Keratinocyte (primary cell): ENCODE data around the gene PGLYRP3. TPM values are rescaled to one million over a fixed set of nuclear protein-coding genes. Genes with fewer than 3 reads are reported as not detected.

ENCODE experiments used
- DNase-seq: peaks from one replicate; pipeline ENCODE4 v3.0.0-alpha.2; 2011; ENCODE audit warnings: low read depth, missing footprints, low spot score
- FAIRE-seq: peaks from 2 replicates; lab custom pipeline; 2011; peaks lifted over from hg19 to GRCh38; lab: Jason Lieb, UNC
- H2AFZ ChIP-seq: 2 replicates; pipeline ENCODE4 v1.6.0; 2012; ENCODE audit warnings: low read length, control low read depth, inconsistent platforms; ENCODE audit not compliant: control insufficient read depth
- H3K27ac ChIP-seq: 2 replicates; pipeline ENCODE4 v1.5.1; 2011; ENCODE audit warnings: low read length; ENCODE audit not compliant: control insufficient read depth, insufficient read depth
- H3K27me3 ChIP-seq: 3 replicates; pipeline ENCODE4 v1.6.0; 2011; ENCODE audit warnings: low read length; ENCODE audit not compliant: control insufficient read depth, insufficient read depth; ENCODE audit errors: extremely low read depth
- H3K36me3 ChIP-seq, 2 experiments: 2 replicates in 1 of 2; 3 replicates in 1 of 2; pipeline ENCODE4 v1.5.1; 2011; ENCODE audit warnings: low read length in 2 of 2, mild to moderate bottlenecking in 1 of 2; ENCODE audit not compliant: control insufficient read depth in 2 of 2, insufficient read depth in 2 of 2; ENCODE audit errors: extremely low read depth in 1 of 2
- H3K4me1 ChIP-seq: 3 replicates; pipeline ENCODE4 v1.5.1; 2011; ENCODE audit warnings: low read length; ENCODE audit not compliant: control insufficient read depth, insufficient read depth; ENCODE audit errors: extremely low read depth
- H3K4me2 ChIP-seq: 3 replicates; pipeline ENCODE4 v1.6.0; 2011; ENCODE audit warnings: low read depth, low read length; ENCODE audit not compliant: control insufficient read depth, insufficient read depth; ENCODE audit errors: extremely low read depth
- H3K4me3 ChIP-seq, 3 experiments: fragments of 200-600 bp in 1 of 3; sonication (generic) in 1 of 3; 2 replicates in 2 of 3; 3 replicates in 1 of 3; pipeline ENCODE4 v1.5.1; 2011 to 2016; ENCODE audit warnings: low read length in 3 of 3, mild to moderate bottlenecking in 3 of 3, control low read depth in 2 of 3, inconsistent platforms in 1 of 3, low read depth in 1 of 3, mixed read lengths in 1 of 3, mixed run types in 1 of 3, moderate library complexity in 1 of 3; ENCODE audit not compliant: control insufficient read depth in 2 of 3, insufficient read depth in 2 of 3; ENCODE audit errors: extremely low read depth in 1 of 3
- H3K79me2 ChIP-seq: 2 replicates; pipeline ENCODE4 v1.6.0; 2012; ENCODE audit warnings: low read length; ENCODE audit not compliant: control insufficient read depth, insufficient read depth
- H3K9ac ChIP-seq: 3 replicates; pipeline ENCODE4 v1.6.0; 2011; ENCODE audit warnings: low read length; ENCODE audit not compliant: control insufficient read depth, insufficient read depth; ENCODE audit errors: extremely low read depth
- H3K9me1 ChIP-seq: 3 replicates; pipeline ENCODE4 v1.6.0; 2011; ENCODE audit warnings: low read length; ENCODE audit not compliant: control insufficient read depth, insufficient read depth; ENCODE audit errors: extremely low read depth
- H3K9me3 ChIP-seq: 2 replicates; pipeline ENCODE4 v1.5.1; 2012; ENCODE audit warnings: low read depth, low read length; ENCODE audit not compliant: control insufficient read depth
- H4K20me1 ChIP-seq: 3 replicates; pipeline ENCODE4 v1.6.0; 2011; ENCODE audit warnings: low read length; ENCODE audit not compliant: control insufficient read depth, insufficient read depth; ENCODE audit errors: extremely low read depth
- EZH2 ChIP-seq: IDR thresholded peaks from one replicate; pipeline ENCODE4 v1.6.1; 2012; ENCODE audit warnings: inconsistent platforms, mild to moderate bottlenecking, low read length, moderate library complexity
- dilution Hi-C: fragments of 300-500 bp; cut with MboI; formaldehyde crosslinking; loops from one replicate; pipeline ENCODE4 v1.7.0; 2020; ENCODE audit warnings: low sequenced_read_pairs; ENCODE audit not compliant: extremely low pct_ligation_motif_present
- polyA plus RNA-seq, 5 experiments: library from polyadenylated mRNA; depleted of rRNA in 3 of 5; stranded (reverse) in 3 of 5; stranded (forward) in 1 of 5; unstranded in 1 of 5; fragments of >200 nt; gene quantifications; 1 replicate in 1 of 5; 2 replicates in 3 of 5; 3 replicates in 1 of 5; pipeline versions ENCODE4 v1.2.1 to v1.2.3, GENCODE V29; 2011 to 2012; ENCODE audit warnings: missing spikeins in 2 of 5, low read depth in 1 of 5, low replicate concordance in 1 of 5
- TF ChIP-seq, protein P1 (sequence below), 3 experiments: IDR thresholded peaks in 1 of 3; conservative IDR thresholded peaks in 1 of 3; optimal IDR thresholded peaks in 1 of 3; 2 replicates in 2 of 3; 3 replicates in 1 of 3; pipeline versions ENCODE3 to v1.5.1; 2011; ENCODE audit warnings: low read length in 3 of 3, mild to moderate bottlenecking in 3 of 3, moderate library complexity in 2 of 3, control low read depth in 1 of 3, inconsistent platforms in 1 of 3; ENCODE audit not compliant: insufficient read depth in 2 of 3; ENCODE audit errors: extremely low read depth in 1 of 3

The PGLYRP3 gene
- polyA plus RNA-seq, 1 donor (not counting 4 experiments of a cell fraction or from before 2014, with no cell fraction given): 0.93 TPM

DNA sequence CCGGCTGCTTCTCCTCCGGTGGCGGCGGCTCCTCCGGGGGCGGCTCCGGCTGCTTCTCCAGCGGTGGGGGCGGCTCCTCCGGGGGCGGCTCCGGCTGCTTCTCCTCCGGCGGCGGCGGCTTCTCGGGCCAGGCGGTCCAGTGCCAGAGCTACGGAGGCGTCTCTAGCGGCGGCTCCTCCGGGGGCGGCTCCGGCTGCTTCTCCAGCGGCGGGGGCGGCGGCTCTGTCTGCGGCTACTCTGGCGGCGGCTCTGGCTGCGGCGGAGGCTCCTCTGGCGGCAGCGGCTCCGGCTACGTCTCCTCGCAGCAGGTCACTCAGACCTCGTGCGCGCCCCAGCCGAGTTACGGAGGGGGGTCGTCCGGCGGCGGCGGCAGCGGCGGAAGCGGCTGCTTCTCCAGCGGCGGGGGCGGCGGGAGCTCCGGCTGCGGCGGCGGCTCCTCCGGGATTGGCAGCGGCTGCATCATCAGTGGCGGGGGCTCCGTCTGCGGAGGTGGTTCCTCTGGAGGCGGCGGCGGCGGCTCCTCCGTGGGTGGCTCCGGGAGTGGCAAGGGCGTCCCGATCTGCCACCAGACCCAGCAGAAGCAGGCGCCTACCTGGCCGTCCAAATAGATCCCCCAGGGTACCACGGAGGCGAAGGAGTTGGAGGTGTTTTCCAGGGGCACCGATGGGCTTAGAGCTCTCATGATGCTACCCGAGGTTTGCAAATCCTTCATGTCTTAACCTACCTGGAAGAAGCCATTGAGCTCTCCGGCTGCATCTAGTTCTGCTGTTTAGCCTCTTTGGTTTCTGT is 51.3 kb downstream of the PGLYRP3 start:
- H3K79me2 ChIP-seq: no peaks in the 10 kb centered on the region
- H4K20me1 ChIP-seq: no peaks in the 10 kb centered on the region
- H3K9me3 ChIP-seq: no peaks in the 10 kb centered on the region
- peak overlapping the region; percentile 86 for H3K4me2 ChIP-seq
- H3K4me1 ChIP-seq: peaks cover 5% of the 10 kb centered on the region
- no peak for FAIRE-seq
- peak overlapping the region; percentile 36 for H2AFZ ChIP-seq
- no peak overlapping the region for H3K27ac ChIP-seq
- no peak overlapping the region for H3K9ac ChIP-seq
- peaks cover 58% of the 10 kb centered on the region for H3K27me3 ChIP-seq
- dilution Hi-C loops: no loop called here
- no peak for DNase-seq
- no peaks in the 10 kb centered on the region for H3K9me1 ChIP-seq
- no peak for TF ChIP-seq EZH2
- TF ChIP-seq, protein P1, sequence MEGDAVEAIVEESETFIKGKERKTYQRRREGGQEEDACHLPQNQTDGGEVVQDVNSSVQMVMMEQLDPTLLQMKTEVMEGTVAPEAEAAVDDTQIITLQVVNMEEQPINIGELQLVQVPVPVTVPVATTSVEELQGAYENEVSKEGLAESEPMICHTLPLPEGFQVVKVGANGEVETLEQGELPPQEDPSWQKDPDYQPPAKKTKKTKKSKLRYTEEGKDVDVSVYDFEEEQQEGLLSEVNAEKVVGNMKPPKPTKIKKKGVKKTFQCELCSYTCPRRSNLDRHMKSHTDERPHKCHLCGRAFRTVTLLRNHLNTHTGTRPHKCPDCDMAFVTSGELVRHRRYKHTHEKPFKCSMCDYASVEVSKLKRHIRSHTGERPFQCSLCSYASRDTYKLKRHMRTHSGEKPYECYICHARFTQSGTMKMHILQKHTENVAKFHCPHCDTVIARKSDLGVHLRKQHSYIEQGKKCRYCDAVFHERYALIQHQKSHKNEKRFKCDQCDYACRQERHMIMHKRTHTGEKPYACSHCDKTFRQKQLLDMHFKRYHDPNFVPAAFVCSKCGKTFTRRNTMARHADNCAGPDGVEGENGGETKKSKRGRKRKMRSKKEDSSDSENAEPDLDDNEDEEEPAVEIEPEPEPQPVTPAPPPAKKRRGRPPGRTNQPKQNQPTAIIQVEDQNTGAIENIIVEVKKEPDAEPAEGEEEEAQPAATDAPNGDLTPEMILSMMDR (optimal IDR thresholded peaks at IDR 0.05 in 1 of 3, IDR thresholded peaks at IDR 0.05 in 1 of 3, conservative IDR thresholded peaks at IDR 0.05 in 1 of 3; ENCODE audit: extremely low read depth in 1 of 3, insufficient read depth in 2 of 3, low read length in 3 of 3): no peak
- H3K4me3 ChIP-seq: peak overlapping the region; percentile 26 to 63 (median 60)
- H3K36me3 ChIP-seq: no peaks in the 10 kb centered on the region

DNA sequence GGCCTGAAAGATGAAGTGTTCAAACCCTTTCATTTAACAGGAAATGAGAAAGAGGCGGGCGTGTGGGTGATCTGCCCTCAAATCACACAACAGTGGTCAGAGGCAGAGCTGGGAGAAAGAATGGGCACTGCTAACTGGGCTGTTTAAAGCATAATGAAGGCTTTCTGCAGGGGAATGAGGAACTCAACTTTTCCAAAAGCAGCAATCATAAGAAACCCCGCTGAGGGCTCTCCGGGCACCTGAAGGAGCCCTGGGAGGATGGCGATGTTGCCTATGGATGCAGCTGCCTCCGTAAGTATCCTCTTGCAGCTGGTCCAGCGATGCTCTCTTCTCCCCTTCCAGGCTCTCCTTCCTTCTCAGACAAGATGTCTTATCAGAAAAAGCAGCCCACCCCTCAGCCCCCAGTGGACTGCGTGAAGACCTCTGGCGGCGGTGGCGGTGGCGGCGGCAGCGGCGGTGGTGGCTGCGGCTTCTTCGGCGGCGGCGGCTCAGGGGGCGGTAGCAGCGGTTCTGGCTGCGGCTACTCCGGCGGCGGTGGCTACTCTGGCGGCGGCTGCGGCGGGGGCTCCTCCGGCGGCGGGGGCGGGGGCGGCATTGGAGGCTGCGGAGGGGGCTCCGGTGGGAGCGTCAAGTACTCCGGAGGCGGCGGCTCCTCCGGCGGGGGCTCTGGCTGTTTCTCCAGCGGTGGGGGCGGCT is 52.0 kb downstream of the PGLYRP3 start:
- Histone ChIP-seq H3K9ac (no peak overlapping the region), H3K9me3 (no peaks in the 10 kb centered on the region), H3K36me3 (no peaks in the 10 kb centered on the region), H3K4me3 (peak overlapping the region in 2 of 3 experiments; percentile 26 to 63), H3K79me2 (no peaks in the 10 kb centered on the region), H3K9me1 (no peaks in the 10 kb centered on the region), H3K4me1 (peaks cover 5% of the 10 kb centered on the region), H2AFZ (no peak overlapping the region), H3K27ac (no peak overlapping the region), H4K20me1 (no peaks in the 10 kb centered on the region), H3K27me3 (peaks cover 58% of the 10 kb centered on the region), H3K4me2 (peak overlapping the region; percentile 86)
- dilution Hi-C loops: no loop called here
- FAIRE-seq (no peak), DNase-seq (no peak)
- TF ChIP-seq, protein P1 (optimal IDR thresholded peaks at IDR 0.05 in 1 of 3, IDR thresholded peaks at IDR 0.05 in 1 of 3, conservative IDR thresholded peaks at IDR 0.05 in 1 of 3; ENCODE audit: extremely low read depth in 1 of 3, insufficient read depth in 2 of 3, low read length in 3 of 3): no peak
- TF ChIP-seq EZH2: peak; percentile 89
